IMR-90 (cell line): ENCODE data around the gene SLC1A5. TPM values are rescaled to one million over a fixed set of nuclear protein-coding genes. Genes with fewer than 3 reads are reported as not detected.

ENCODE experiments used
- ATAC-seq: fragments of 200-7000 bp; cut with Tn5 transposase; 2 replicates; pipeline ENCODE4 v1.9.1; 2020; ENCODE audit warnings: low read depth, mild to moderate bottlenecking, moderate library complexity
- BruUV-seq: library from RNA; stranded (reverse); fragments of 400-500 nt; replicated peaks from 2 replicates; lab custom pipeline; 2021; lab: Mats Ljungman, UMichigan
- CTCF ChIA-PET: fragments of 300-600 bp; formaldehyde crosslinking; extraction: SDS; loops from one replicate; lab custom pipeline; 2021; ENCODE audit warnings: antibody characterized with exemption; lab: Yijun Ruan, JAX
- POLR2A ChIA-PET: fragments of 300-600 bp; sonication (Branson Sonifier 250); formaldehyde crosslinking; loops from one replicate; lab custom pipeline; 2022; ENCODE audit warnings: antibody characterized with exemption; ENCODE audit not compliant: unreplicated experiment; lab: Charles Lee
- DNase-seq: peaks from one replicate; pipeline ENCODE4 v3.0.0; 2013
- H2AFZ ChIP-seq: replicated peaks from 2 replicates; pipeline ENCODE3; 2013; ENCODE audit warnings: low read length, mild to moderate bottlenecking; ENCODE audit not compliant: poor library complexity
- H2AK5ac ChIP-seq: 2 replicates; pipeline ENCODE4 v1.6.1; 2013; ENCODE audit warnings: low read depth, low read length, inconsistent platforms
- H2AK9ac ChIP-seq: replicated peaks from 2 replicates; pipeline ENCODE3; 2013; ENCODE audit warnings: mild to moderate bottlenecking, low read depth, low read length, moderate library complexity; ENCODE audit not compliant: poor library complexity
- H2BK120ac ChIP-seq: 2 replicates; pipeline ENCODE4 v1.6.1; 2013; ENCODE audit warnings: low read depth, low read length, inconsistent platforms
- H2BK15ac ChIP-seq: 3 replicates; pipeline ENCODE4 v1.6.1; 2013; ENCODE audit warnings: low read depth, low read length, inconsistent platforms
- H2BK20ac ChIP-seq: 2 replicates; pipeline ENCODE4 v1.6.1; 2013; ENCODE audit warnings: low read depth, mild to moderate bottlenecking, inconsistent platforms, low read length, moderate library complexity
- H2BK5ac ChIP-seq: 2 replicates; pipeline ENCODE4 v1.6.1; 2013; ENCODE audit warnings: mild to moderate bottlenecking, low read depth, low read length, inconsistent platforms; ENCODE audit not compliant: poor library complexity, severe bottlenecking
- H3K14ac ChIP-seq: replicated peaks from 2 replicates; pipeline ENCODE4 v1.6.1; 2013; ENCODE audit warnings: low read depth, low read length, inconsistent platforms
- H3K18ac ChIP-seq: 2 replicates; pipeline ENCODE4 v1.6.1; 2013; ENCODE audit warnings: low read depth, low read length, control low read depth
- H3K23ac ChIP-seq: 2 replicates; pipeline ENCODE4 v1.6.1; 2013; ENCODE audit warnings: low read depth, low read length, inconsistent platforms
- H3K27ac ChIP-seq: 2 replicates; pipeline ENCODE4 v1.5.1; 2013; ENCODE audit warnings: mild to moderate bottlenecking, control low read depth, low read length; ENCODE audit not compliant: insufficient read depth
- H3K27me3 ChIP-seq: 2 replicates; pipeline ENCODE4 v1.6.1; 2013; ENCODE audit warnings: low read length; ENCODE audit not compliant: control insufficient read depth, insufficient read depth
- H3K36me3 ChIP-seq: 2 replicates; pipeline ENCODE4 v1.6.1; 2013; ENCODE audit warnings: low read length, mixed read lengths; ENCODE audit not compliant: control insufficient read depth, insufficient read depth
- H3K4ac ChIP-seq: 2 replicates; pipeline ENCODE4 v1.6.1; 2013; ENCODE audit warnings: low read depth, low read length, inconsistent platforms
- H3K4me1 ChIP-seq: 2 replicates; pipeline ENCODE4 v1.6.1; 2013; ENCODE audit warnings: low read length, mixed read lengths; ENCODE audit not compliant: control insufficient read depth, insufficient read depth
- H3K4me2 ChIP-seq: 2 replicates; pipeline ENCODE4 v1.6.1; 2013; ENCODE audit warnings: low read depth, mild to moderate bottlenecking, control low read depth, low read length, moderate library complexity
- H3K4me3 ChIP-seq: 2 replicates; pipeline ENCODE4 v1.5.1; 2013; ENCODE audit warnings: low read depth, mild to moderate bottlenecking, control low read depth, low read length, moderate library complexity; ENCODE audit not compliant: insufficient read depth
- H3K56ac ChIP-seq: 2 replicates; pipeline ENCODE4 v1.6.1; 2013; ENCODE audit warnings: low read length, inconsistent platforms; ENCODE audit not compliant: insufficient read depth; ENCODE audit errors: extremely low read depth
- H3K79me1 ChIP-seq, 2 experiments: 2 replicates each; pipeline ENCODE4 v1.6.1; 2013; ENCODE audit warnings: low read length in 2 of 2, inconsistent platforms in 1 of 2, low read depth in 1 of 2
- H3K9ac ChIP-seq: 2 replicates; pipeline ENCODE4 v1.6.1; 2013; ENCODE audit warnings: low read depth, low read length, control low read depth
- H3K9me1 ChIP-seq: 2 replicates; pipeline ENCODE4 v1.6.1; 2013; ENCODE audit warnings: low read length, inconsistent platforms; ENCODE audit not compliant: insufficient read depth
- H3K9me3 ChIP-seq: 2 replicates; pipeline ENCODE4 v1.6.1; 2013; ENCODE audit warnings: low read length; ENCODE audit not compliant: control insufficient read depth, insufficient read depth
- H4K20me1 ChIP-seq: 2 replicates; pipeline ENCODE4 v1.6.1; 2013; ENCODE audit warnings: low read length, inconsistent platforms; ENCODE audit not compliant: insufficient read depth
- H4K5ac ChIP-seq: 2 replicates; pipeline ENCODE4 v1.6.1; 2013; ENCODE audit warnings: mild to moderate bottlenecking, low read depth, low read length, control low read depth
- H4K8ac ChIP-seq, 2 experiments: 2 replicates each; pipeline ENCODE4 v1.6.1; 2013; ENCODE audit warnings: low read depth in 2 of 2, low read length in 2 of 2, control low read depth in 1 of 2, inconsistent platforms in 1 of 2
- H4K91ac ChIP-seq: 2 replicates; pipeline ENCODE4 v1.6.1; 2013; ENCODE audit warnings: low read depth, low read length, inconsistent platforms; ENCODE audit not compliant: insufficient read depth
- BHLHE40 ChIP-seq: fragments of 150-350 bp; IDR thresholded peaks from 2 replicates; pipeline ENCODE4 v1.6.1; 2016; ENCODE audit warnings: mild to moderate bottlenecking, low read depth, low read length
- CHD1 ChIP-seq: IDR thresholded peaks from 2 replicates; pipeline ENCODE4 v1.6.1; 2012; ENCODE audit warnings: low read depth, low read length, improper control_type of control experiment
- FOS ChIP-seq: fragments of 150-350 bp; IDR thresholded peaks from 2 replicates; pipeline ENCODE4 v1.6.1; 2016; ENCODE audit warnings: low read depth, low read length
- MAZ ChIP-seq: IDR thresholded peaks from 2 replicates; pipeline ENCODE4 v1.6.1; 2012; ENCODE audit warnings: low read depth, mild to moderate bottlenecking, low read length, improper control_type of control experiment, moderate library complexity, borderline replicate concordance
- MXI1 ChIP-seq: IDR thresholded peaks from 2 replicates; pipeline ENCODE4 v1.6.1; 2012; ENCODE audit warnings: low read depth, mild to moderate bottlenecking, low read length, moderate library complexity, borderline replicate concordance
- RAD21 ChIP-seq: IDR thresholded peaks from 2 replicates; pipeline ENCODE4 v1.6.1; 2012; ENCODE audit warnings: low read length, improper control_type of control experiment
- USF2 ChIP-seq: fragments of 150-350 bp; IDR thresholded peaks from 2 replicates; pipeline ENCODE4 v1.6.1; 2017; ENCODE audit warnings: mild to moderate bottlenecking, antibody characterized with exemption, low read length, low read depth
- WGBS, 2 experiments: methylation state at CpG; one replicate each; pipeline versions ENCODE4 v1.1.5 to v1.1.7; 2013; ENCODE audit warnings: missing lambda C conversion rate in 2 of 2; ENCODE audit not compliant: insufficient read length in 1 of 2; ENCODE audit errors: extremely low coverage in 2 of 2; 5-methylcytosine and 5-hydroxymethylcytosine counted together
- dilution Hi-C: fragments of 300-500 bp; cut with HindIII; formaldehyde crosslinking; loops from one replicate; pipeline ENCODE4 v1.14.3; 2018; ENCODE audit warnings: low sequenced_read_pairs; ENCODE audit not compliant: unreplicated experiment
- in situ Hi-C: fragments of 300-500 bp; cut with MboI; formaldehyde crosslinking; loops from 3 replicates; pipeline ENCODE4 v1.14.3; 2019; ENCODE audit warnings: low sequenced_read_pairs, inconsistent platforms, mixed read lengths
- intact Hi-C: fragments of 100-400 bp; cut with micrococcal nuclease; formaldehyde crosslinking; loops from 2 replicates; pipeline ENCODE4 v1.10.0; 2022
- polyA plus RNA-seq, 3 experiments: library from polyadenylated mRNA; depleted of rRNA; stranded (reverse); fragments of >200 nt; gene quantifications; 2 replicates each; pipeline ENCODE4 v1.2.3, GENCODE V29; 2012; ENCODE audit warnings: low replicate concordance in 1 of 3
- total RNA-seq: library from RNA; depleted of rRNA; stranded (reverse); fragments of >200 nt; gene quantifications from 2 replicates; pipeline ENCODE4 v1.2.3, GENCODE V29; 2012

SLC1A5 gene
- total and polyA plus RNA-seq, 2 of the 4 experiments (the other 2 are of a cell fraction) = 142 to 171 TPM

- no peak overlapping the region for H2BK20ac ChIP-seq
- no peaks in the 10 kb centered on the region for H4K20me1 ChIP-seq
- no CpG with 5 or more reads among the region's 5 CpGs for WGBS, 2 experiments
- H2AK5ac ChIP-seq = no peak overlapping the region; the same call in 1 of the 2 replicates
- DNase-seq = no peak
- H3K4me2 ChIP-seq = no peak overlapping the region
- POLR2A ChIA-PET = no interaction called here
- H2AK9ac ChIP-seq = no peak overlapping the region
- no peak overlapping the region for H3K9ac ChIP-seq
- no peak overlapping the region for H3K4me3 ChIP-seq
- in situ Hi-C loops = no loop called here
- H3K27me3 ChIP-seq = no peaks in the 10 kb centered on the region
- H3K4ac ChIP-seq = no peak overlapping the region
- no peaks in the 10 kb centered on the region for H3K9me1 ChIP-seq
- H2BK15ac ChIP-seq = no peak overlapping the region
- no peaks in the 10 kb centered on the region for H3K79me1 ChIP-seq
- no peak overlapping the region for H4K8ac ChIP-seq
- CTCF ChIA-PET = no interaction called here
- no peak overlapping the region for H2BK120ac ChIP-seq
- no peak overlapping the region for H2BK5ac ChIP-seq
- H3K56ac ChIP-seq = no peak overlapping the region
- no TSS peak for BruUV-seq
- H4K5ac ChIP-seq = no peak overlapping the region
- H2AFZ ChIP-seq = no peak overlapping the region
- no peak overlapping the region for H3K27ac ChIP-seq
- H3K14ac ChIP-seq = no peak overlapping the region
- H3K9me3 ChIP-seq = no peaks in the 10 kb centered on the region
- dilution Hi-C loops = no loop called here
- no peak overlapping the region for H3K18ac ChIP-seq
- H3K36me3 ChIP-seq = no peaks in the 10 kb centered on the region
- ATAC-seq = no peak
- no peak overlapping the region for H4K91ac ChIP-seq
- intact Hi-C loops = no loop called here
- TF ChIP-seq FOS (no peak), BHLHE40 (no peak), CHD1 (no peak), MAZ (no peak), USF2 (no peak), RAD21 (no peak), MXI1 (no peak)
- no peaks in the 10 kb centered on the region for H3K4me1 ChIP-seq
- no peak overlapping the region for H3K23ac ChIP-seq
Observed at GRCh38 chr19:46802152-46802551, 13.8 kb upstream of the SLC1A5 start.
